Measurements from ENCODE around the gene TEX19. TPM values are rescaled to one million over a fixed set of nuclear protein-coding genes. Genes with fewer than 3 reads are reported as not detected.

Gene TEX19
- total and polyA plus RNA-seq, 9 donors, result 0.07 to 0.17 (median 0.09) TPM; not detected in 1

DNA sequence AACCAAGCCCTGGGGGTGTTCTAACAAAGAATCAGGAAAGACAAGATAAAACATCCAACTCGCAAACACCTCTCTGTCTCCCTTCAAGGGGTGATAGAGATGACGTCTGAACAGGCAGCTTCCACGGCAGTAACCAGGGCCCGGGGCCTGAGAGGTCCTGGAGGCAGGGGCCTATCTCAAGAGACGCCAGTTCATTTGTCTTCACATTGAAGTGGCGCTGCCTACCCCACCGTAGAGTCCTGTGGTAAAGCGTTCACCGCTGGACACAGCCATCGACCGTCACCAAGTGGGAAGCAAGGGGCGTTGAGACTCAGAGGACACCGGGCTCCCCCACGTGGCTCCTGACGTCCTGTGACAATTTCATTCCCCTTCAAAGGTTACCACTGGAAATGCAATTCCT lies 33.9 kb downstream of the TEX19 start:
- Histone ChIP-seq H3K27me3 (ENCODE audit: control insufficient read depth, insufficient read depth, low read length) (peaks cover 2% of the 10 kb centered on the region), H3K36me3 (ENCODE audit: control insufficient read depth, insufficient read depth, low read length) (peaks cover 35% of the 10 kb centered on the region), H3K4me1 (ENCODE audit: control insufficient read depth, insufficient read depth, low read length) (peaks cover 20% of the 10 kb centered on the region), H3K9me3 (replicated peaks; ENCODE audit: control insufficient read depth, low read depth, low read length) (no peaks in the 10 kb centered on the region), H3K27ac (ENCODE audit: low read length) (no peak overlapping the region), H3K4me3 (ENCODE audit: low read length) (no peak overlapping the region)
- no peak for DNase-seq
- WGBS (ENCODE audit: insufficient coverage), result 90% methylated on average over 14 of the region's 15 CpGs

DNA sequence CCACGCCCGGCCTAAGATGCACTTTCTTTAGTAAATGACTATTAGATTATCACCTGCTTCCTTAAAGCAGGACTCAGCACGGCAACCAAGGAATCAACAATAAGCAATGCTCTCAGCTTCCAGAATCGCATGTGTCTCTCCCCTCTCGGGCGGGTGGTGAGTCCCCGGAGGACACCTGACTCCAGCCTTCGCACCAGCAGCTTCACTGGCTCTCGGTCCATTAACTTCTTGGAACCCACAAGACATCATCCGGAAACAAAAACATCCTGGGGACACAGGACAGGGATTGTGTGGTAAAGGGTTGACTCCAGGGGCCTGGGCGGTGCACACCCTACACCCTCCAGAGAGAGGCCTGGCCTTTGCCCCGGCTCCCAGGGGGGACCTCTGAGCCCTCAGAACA lies 35.2 kb downstream of the TEX19 start:
- Histone ChIP-seq H3K9me3 (replicated peaks; ENCODE audit: control insufficient read depth, low read depth, low read length) (no peaks in the 10 kb centered on the region), H3K27me3 (ENCODE audit: control insufficient read depth, insufficient read depth, low read length) (no peaks in the 10 kb centered on the region), H3K4me1 (ENCODE audit: control insufficient read depth, insufficient read depth, low read length) (peaks cover 27% of the 10 kb centered on the region), H3K27ac (ENCODE audit: low read length) (no peak overlapping the region), H3K36me3 (ENCODE audit: control insufficient read depth, insufficient read depth, low read length) (peaks cover 35% of the 10 kb centered on the region), H3K4me3 (ENCODE audit: low read length) (no peak overlapping the region)
- WGBS (ENCODE audit: insufficient coverage), result 86% methylated on average over 8 of the region's 12 CpGs
- no peak for DNase-seq

DNA sequence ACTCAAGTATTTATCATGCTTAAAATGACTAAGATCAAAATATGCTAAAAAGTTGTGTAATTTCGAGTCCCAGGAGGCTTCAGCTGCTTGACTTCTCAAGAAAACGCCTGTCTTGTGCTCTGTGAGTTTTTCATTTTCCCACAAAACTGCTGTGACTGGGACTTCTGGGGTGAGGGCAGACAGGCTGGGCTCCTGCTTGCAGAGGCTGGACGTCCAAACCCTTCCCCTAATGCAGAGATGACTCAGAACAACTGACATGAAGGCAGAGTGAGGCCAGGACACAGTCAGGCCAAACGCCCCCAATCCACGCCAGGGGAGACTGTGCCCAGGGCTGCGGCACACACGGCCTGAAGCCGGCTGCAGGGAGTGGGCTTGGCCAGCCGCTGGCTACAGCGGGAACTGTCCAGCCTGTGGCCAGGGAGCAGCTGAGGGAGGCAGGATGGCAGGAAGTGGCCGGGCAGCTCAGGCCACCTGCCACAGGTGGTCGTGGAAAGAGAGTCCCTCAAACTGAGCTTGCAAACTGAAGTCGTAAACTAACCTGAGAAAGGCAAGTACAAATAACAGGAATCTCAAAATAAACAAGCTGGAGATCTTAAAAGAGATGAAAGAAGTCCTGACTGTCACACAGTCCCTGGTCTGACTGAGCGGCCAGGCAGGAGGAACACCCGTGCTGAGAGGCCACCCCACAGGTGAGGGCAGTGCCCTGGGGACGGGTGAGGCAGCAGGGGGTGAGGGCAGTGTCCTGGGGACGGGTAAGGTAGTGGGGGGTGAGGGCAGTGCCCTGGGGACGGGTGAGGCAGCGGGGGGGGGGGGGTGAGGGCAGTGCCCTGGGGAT lies 37.8 kb downstream of the TEX19 start:
- Histone ChIP-seq H3K27ac (ENCODE audit: low read length) (no peak overlapping the region), H3K36me3 (ENCODE audit: control insufficient read depth, insufficient read depth, low read length) (peaks cover 29% of the 10 kb centered on the region), H3K4me3 (ENCODE audit: low read length) (no peak overlapping the region), H3K4me1 (ENCODE audit: control insufficient read depth, insufficient read depth, low read length) (peaks cover 46% of the 10 kb centered on the region), H3K9me3 (replicated peaks; ENCODE audit: control insufficient read depth, low read depth, low read length) (no peaks in the 10 kb centered on the region), H3K27me3 (ENCODE audit: control insufficient read depth, insufficient read depth, low read length) (no peaks in the 10 kb centered on the region)
- WGBS (ENCODE audit: insufficient coverage), result 60% methylated on average over 12 of the region's 19 CpGs
- no peak for DNase-seq

DNA sequence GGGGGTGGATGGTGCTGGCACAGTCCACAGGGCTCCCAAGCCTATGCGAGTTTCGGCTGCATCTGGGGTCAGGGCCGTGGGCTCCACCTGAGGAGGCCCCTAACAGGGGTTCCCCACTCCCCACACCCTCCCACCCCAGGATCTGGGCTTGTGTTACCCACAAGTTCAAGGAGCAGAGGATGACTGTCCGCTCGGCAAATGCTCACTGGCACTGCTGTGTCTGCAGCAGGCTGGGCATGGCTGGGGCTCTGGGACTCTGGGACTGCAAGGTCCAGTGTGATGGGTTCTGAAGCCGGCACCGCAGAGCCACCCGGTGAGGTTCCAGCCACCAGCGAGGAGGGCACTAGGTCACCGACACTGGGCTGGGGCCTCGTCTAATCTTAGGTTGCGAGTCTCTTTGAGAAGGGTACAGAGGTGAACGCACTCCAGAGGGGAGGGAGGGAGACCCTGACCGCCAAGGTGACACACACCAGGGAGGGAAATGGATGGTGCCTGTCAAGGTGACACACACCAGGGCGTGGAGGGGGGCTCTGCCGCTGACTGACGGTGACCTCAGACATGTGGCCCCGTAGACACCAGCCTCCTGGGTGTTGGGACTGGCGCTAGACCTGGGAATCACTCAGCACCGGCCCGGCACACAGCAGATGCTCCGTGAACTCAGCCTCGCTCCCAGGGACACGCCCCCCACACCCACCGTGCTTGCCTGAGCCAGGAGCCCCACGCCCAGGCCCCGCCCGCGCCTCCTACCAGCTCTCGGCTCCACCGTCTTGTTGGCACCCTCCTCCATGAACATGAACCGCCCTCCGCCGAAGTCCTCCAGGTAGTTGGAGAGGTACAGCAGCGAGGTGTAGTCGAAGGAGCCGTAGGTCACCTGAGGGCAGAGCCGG lies 38.6 kb downstream of the TEX19 start:
- Histone ChIP-seq H3K4me1 (ENCODE audit: control insufficient read depth, insufficient read depth, low read length) (peaks cover 47% of the 10 kb centered on the region), H3K9me3 (replicated peaks; ENCODE audit: control insufficient read depth, low read depth, low read length) (no peaks in the 10 kb centered on the region), H3K36me3 (ENCODE audit: control insufficient read depth, insufficient read depth, low read length) (peaks cover 28% of the 10 kb centered on the region), H3K27me3 (ENCODE audit: control insufficient read depth, insufficient read depth, low read length) (no peaks in the 10 kb centered on the region), H3K4me3 (ENCODE audit: low read length) (no peak overlapping the region), H3K27ac (ENCODE audit: low read length) (no peak overlapping the region)
- no peak for DNase-seq
- WGBS (ENCODE audit: insufficient coverage), result 87% methylated on average over 30 of the region's 38 CpGs

DNA sequence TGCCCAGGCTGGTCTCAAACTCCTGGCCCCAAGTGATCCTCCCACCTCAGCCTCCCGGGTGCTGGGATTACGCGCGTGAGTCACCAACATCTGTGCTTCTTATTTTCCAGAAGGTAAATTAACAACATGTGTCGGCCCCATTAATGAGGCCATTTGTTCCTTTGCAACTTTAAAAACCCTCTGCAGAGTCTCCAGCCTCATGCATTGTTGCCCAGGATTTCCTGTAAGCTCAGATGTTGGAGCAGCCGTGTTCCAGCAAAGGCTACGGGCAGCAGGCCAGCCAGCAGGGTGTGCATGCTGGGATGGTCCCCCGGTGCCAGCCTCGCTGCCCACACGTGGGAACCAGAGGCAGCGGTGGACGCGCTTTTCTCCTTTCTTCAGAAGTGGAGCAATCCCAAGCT lies 40.0 kb downstream of the TEX19 start:
- H3K27me3 ChIP-seq (ENCODE audit: control insufficient read depth, insufficient read depth, low read length), result no peaks in the 10 kb centered on the region
- H3K4me1 ChIP-seq (ENCODE audit: control insufficient read depth, insufficient read depth, low read length), result peaks cover 47% of the 10 kb centered on the region
- no peak overlapping the region for H3K4me3 ChIP-seq (ENCODE audit: low read length)
- WGBS (ENCODE audit: insufficient coverage), result 10% methylated on average over 13 of the region's 13 CpGs
- no peaks in the 10 kb centered on the region for H3K9me3 ChIP-seq (replicated peaks; ENCODE audit: control insufficient read depth, low read depth, low read length)
- peak overlapping the region; percentile 89 for H3K27ac ChIP-seq (ENCODE audit: low read length)
- DNase-seq, result peak; percentile 96
- peaks cover 31% of the 10 kb centered on the region for H3K36me3 ChIP-seq (ENCODE audit: control insufficient read depth, insufficient read depth, low read length)

DNA sequence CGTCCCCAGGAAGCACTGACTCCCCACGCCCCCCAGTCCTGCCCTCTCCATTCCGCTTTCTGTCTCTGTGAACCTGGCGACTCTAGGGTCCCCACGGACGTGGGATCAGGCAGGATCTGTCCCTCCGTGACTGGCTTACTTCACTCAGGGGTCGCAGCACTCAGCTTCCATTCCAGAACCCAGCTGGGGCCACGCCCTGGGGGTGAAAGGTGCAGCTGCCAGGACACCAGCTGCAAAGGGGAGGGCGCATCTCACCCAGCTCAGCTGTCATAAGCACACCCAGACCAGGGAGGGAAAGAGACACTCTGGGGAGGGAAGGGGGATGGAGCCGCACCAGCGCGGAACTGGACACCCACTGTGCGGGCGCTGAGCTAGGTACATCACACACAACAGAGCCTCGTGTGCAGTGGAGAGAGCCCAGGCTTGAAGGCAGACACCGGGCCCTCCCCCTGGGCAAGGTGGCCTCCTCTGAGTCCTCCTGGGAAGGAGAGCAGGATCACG lies 40.6 kb downstream of the TEX19 start:
- Histone ChIP-seq H3K36me3 (ENCODE audit: control insufficient read depth, insufficient read depth, low read length) (peaks cover 30% of the 10 kb centered on the region), H3K9me3 (replicated peaks; ENCODE audit: control insufficient read depth, low read depth, low read length) (no peaks in the 10 kb centered on the region), H3K4me3 (ENCODE audit: low read length) (no peak overlapping the region), H3K27me3 (ENCODE audit: control insufficient read depth, insufficient read depth, low read length) (no peaks in the 10 kb centered on the region), H3K4me1 (ENCODE audit: control insufficient read depth, insufficient read depth, low read length) (peaks cover 47% of the 10 kb centered on the region), H3K27ac (ENCODE audit: low read length) (peak overlapping the region; percentile 89)
- peak; percentile 88 for DNase-seq
- 29% methylated on average over 14 of the region's 18 CpGs for WGBS (ENCODE audit: insufficient coverage)

DNA sequence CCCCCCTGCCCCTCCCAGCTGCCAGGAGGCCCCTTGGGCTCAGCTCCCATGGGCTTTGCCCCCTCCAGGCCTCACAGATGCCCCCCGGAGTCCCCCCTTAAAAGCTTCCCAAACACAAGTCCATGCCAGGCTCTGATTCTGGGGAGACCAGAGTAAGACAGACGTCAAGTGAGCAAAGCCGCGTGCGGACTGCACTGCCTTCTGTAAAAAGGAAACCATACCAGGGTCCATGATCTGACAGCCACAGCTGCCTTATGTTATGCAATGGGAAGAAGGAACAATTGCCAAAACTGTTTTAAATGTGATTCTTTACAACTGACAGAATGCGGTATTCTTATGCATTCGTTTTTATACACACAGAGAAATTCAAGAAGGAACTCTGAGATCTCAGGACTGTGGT lies 41.2 kb downstream of the TEX19 start:
- Histone ChIP-seq H3K27ac (ENCODE audit: low read length) (peak overlapping the region; percentile 89), H3K4me3 (ENCODE audit: low read length) (no peak overlapping the region), H3K27me3 (ENCODE audit: control insufficient read depth, insufficient read depth, low read length) (no peaks in the 10 kb centered on the region), H3K4me1 (ENCODE audit: control insufficient read depth, insufficient read depth, low read length) (peaks cover 47% of the 10 kb centered on the region), H3K36me3 (ENCODE audit: control insufficient read depth, insufficient read depth, low read length) (peaks cover 26% of the 10 kb centered on the region), H3K9me3 (replicated peaks; ENCODE audit: control insufficient read depth, low read depth, low read length) (no peaks in the 10 kb centered on the region)
- peak; percentile 83 for DNase-seq
- 32% methylated on average over 4 of the region's 7 CpGs for WGBS (ENCODE audit: insufficient coverage)

DNA sequence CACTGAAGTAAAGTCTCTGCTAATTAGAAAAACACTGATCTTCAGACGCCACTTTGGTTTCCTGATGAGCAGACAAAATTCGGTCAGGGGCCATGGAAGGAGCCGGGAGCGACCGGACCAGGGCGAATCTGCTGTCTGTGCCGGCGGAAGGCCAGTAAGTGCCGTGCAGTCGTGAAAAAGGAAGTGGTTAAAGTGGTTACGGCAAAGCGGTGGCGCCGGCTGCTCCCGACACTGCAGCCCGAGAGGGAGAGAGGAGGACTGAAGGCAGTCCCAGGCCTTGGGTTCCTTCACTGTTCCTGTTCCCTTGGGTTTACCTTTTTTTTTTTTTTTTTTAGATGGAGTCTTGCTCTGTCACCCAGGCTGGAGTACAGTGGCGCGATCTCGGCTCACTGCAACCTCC lies 41.8 kb downstream of the TEX19 start:
- WGBS (ENCODE audit: insufficient coverage), result 64% methylated on average over 10 of the region's 19 CpGs
- H3K27me3 ChIP-seq (ENCODE audit: control insufficient read depth, insufficient read depth, low read length), result no peaks in the 10 kb centered on the region
- peak; percentile 61 for DNase-seq
- H3K9me3 ChIP-seq (replicated peaks; ENCODE audit: control insufficient read depth, low read depth, low read length), result no peaks in the 10 kb centered on the region
- no peak overlapping the region for H3K4me3 ChIP-seq (ENCODE audit: low read length)
- peaks cover 47% of the 10 kb centered on the region for H3K4me1 ChIP-seq (ENCODE audit: control insufficient read depth, insufficient read depth, low read length)
- H3K36me3 ChIP-seq (ENCODE audit: control insufficient read depth, insufficient read depth, low read length), result peaks cover 26% of the 10 kb centered on the region
- peak overlapping the region; percentile 89 for H3K27ac ChIP-seq (ENCODE audit: low read length)

DNA sequence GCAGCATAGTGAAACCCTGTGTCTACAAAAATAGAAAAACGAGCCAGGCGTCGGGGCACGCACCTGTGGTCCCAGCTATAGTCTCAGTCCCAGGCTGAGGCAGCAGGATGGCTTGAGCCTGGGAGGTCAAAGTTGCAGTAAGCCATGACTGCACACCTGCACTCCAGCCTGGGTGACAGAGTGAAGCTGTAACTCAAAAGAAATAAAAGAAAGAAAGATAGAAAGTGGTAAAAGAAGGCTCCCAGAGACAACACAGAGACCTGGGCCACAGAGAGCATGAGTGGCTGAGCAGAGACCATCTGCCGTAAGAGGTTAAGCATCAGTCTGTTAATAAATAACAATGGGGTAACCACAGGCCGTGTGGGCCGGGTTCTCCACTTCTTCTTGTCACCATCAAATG lies 43.8 kb downstream of the TEX19 start:
- 96% methylated on average over 4 of the region's 7 CpGs for WGBS (ENCODE audit: insufficient coverage)
- no peaks in the 10 kb centered on the region for H3K27me3 ChIP-seq (ENCODE audit: control insufficient read depth, insufficient read depth, low read length)
- H3K27ac ChIP-seq (ENCODE audit: low read length), result no peak overlapping the region
- H3K9me3 ChIP-seq (replicated peaks; ENCODE audit: control insufficient read depth, low read depth, low read length), result no peaks in the 10 kb centered on the region
- no peak for DNase-seq
- H3K4me3 ChIP-seq (ENCODE audit: low read length), result no peak overlapping the region
- H3K36me3 ChIP-seq (ENCODE audit: control insufficient read depth, insufficient read depth, low read length), result peaks cover 37% of the 10 kb centered on the region
- peaks cover 40% of the 10 kb centered on the region for H3K4me1 ChIP-seq (ENCODE audit: control insufficient read depth, insufficient read depth, low read length)

Measured in muscle of leg (tissue), 11 donors.